H9 (cell line): ENCODE data around the gene MAPK4. TPM values are rescaled to one million over a fixed set of nuclear protein-coding genes. Genes with fewer than 3 reads are reported as not detected.

ENCODE experiments used
- DNase-seq: peaks from one replicate; pipeline ENCODE4 v3.0.0-alpha.2; 2017
- H2AFZ ChIP-seq: one replicate; pipeline ENCODE4 v1.6.1; 2013; ENCODE audit warnings: mild to moderate bottlenecking, low read length, control low read depth, moderate library complexity
- H2AK5ac ChIP-seq: 2 replicates; pipeline ENCODE4 v1.6.1; 2013; ENCODE audit warnings: low read length, control low read depth, mixed read lengths; ENCODE audit not compliant: insufficient read length
- H2BK120ac ChIP-seq: one replicate; pipeline ENCODE4 v1.6.1; 2013; ENCODE audit warnings: low read depth, mild to moderate bottlenecking, low read length, control low read depth, inconsistent platforms; ENCODE audit not compliant: poor library complexity, severe bottlenecking
- H2BK12ac ChIP-seq: 2 replicates; pipeline ENCODE4 v1.6.1; 2013; ENCODE audit warnings: low read length, control low read depth, mixed read lengths, low read depth; ENCODE audit not compliant: insufficient read length
- H2BK15ac ChIP-seq: 2 replicates; pipeline ENCODE4 v1.6.1; 2013; ENCODE audit warnings: low read depth, low read length, control low read depth
- H2BK20ac ChIP-seq: one replicate; pipeline ENCODE4 v1.6.1; 2013; ENCODE audit warnings: low read depth, mild to moderate bottlenecking, low read length, control low read depth, inconsistent platforms; ENCODE audit not compliant: poor library complexity, severe bottlenecking
- H2BK5ac ChIP-seq: 2 replicates; pipeline ENCODE4 v1.6.1; 2013; ENCODE audit warnings: low read length, control low read depth, mixed read lengths; ENCODE audit not compliant: insufficient read length
- H3K14ac ChIP-seq: 2 replicates; pipeline ENCODE4 v1.6.1; 2013; ENCODE audit warnings: low read length, control low read depth; ENCODE audit not compliant: insufficient read depth
- H3K18ac ChIP-seq: 2 replicates; pipeline ENCODE4 v1.6.1; 2013; ENCODE audit warnings: low read depth, mild to moderate bottlenecking, mixed read lengths, low read length, control low read depth; ENCODE audit not compliant: insufficient read length
- H3K23ac ChIP-seq: 2 replicates; pipeline ENCODE4 v1.6.1; 2013; ENCODE audit warnings: low read length, control low read depth, mixed read lengths, low read depth; ENCODE audit not compliant: insufficient read length
- H3K23me2 ChIP-seq: 2 replicates; pipeline ENCODE4 v1.6.1; 2013; ENCODE audit warnings: low read depth, mild to moderate bottlenecking, mixed read lengths, low read length, control low read depth; ENCODE audit not compliant: insufficient read length, poor library complexity, severe bottlenecking
- H3K27ac ChIP-seq: 2 replicates; pipeline ENCODE4 v1.5.1; 2013; ENCODE audit warnings: low read length, control low read depth, mixed read lengths, low read depth; ENCODE audit not compliant: insufficient read length
- H3K27me3 ChIP-seq: 2 replicates; pipeline ENCODE4 v1.6.1; 2013; ENCODE audit warnings: low read length, control low read depth, inconsistent platforms; ENCODE audit not compliant: insufficient read depth
- H3K4ac ChIP-seq: 2 replicates; pipeline ENCODE4 v1.6.1; 2013; ENCODE audit warnings: low read depth, mild to moderate bottlenecking, control low read depth, inconsistent platforms, low read length, moderate library complexity
- H3K4me1 ChIP-seq: 2 replicates; pipeline ENCODE4 v1.6.1; 2013; ENCODE audit warnings: low read length, control low read depth, inconsistent platforms; ENCODE audit not compliant: insufficient read depth
- H3K4me2 ChIP-seq: 2 replicates; pipeline ENCODE4 v1.6.1; 2013; ENCODE audit warnings: low read length, control low read depth, mixed read lengths; ENCODE audit not compliant: insufficient read length, insufficient read depth
- H3K56ac ChIP-seq: 2 replicates; pipeline ENCODE4 v1.6.1; 2013; ENCODE audit warnings: low read depth, mild to moderate bottlenecking, mixed read lengths, low read length, control low read depth; ENCODE audit not compliant: insufficient read length
- H3K79me1 ChIP-seq: 2 replicates; pipeline ENCODE4 v1.6.1; 2013; ENCODE audit warnings: low read depth, mild to moderate bottlenecking, moderate library complexity, low read length, control low read depth, inconsistent platforms; ENCODE audit not compliant: insufficient read depth, poor library complexity, severe bottlenecking
- H3K79me2 ChIP-seq: 2 replicates; pipeline ENCODE4 v1.6.1; 2013; ENCODE audit warnings: low read length, control low read depth, inconsistent platforms; ENCODE audit not compliant: insufficient read depth
- H3K9ac ChIP-seq: 2 replicates; pipeline ENCODE4 v1.6.1; 2013; ENCODE audit warnings: low read length, control low read depth, mixed read lengths; ENCODE audit not compliant: insufficient read length; ENCODE audit errors: extremely low read depth
- H3K9me3 ChIP-seq: one replicate; pipeline ENCODE4 v1.6.1; 2013; ENCODE audit warnings: low read depth, low read length, inconsistent platforms; ENCODE audit not compliant: control insufficient read depth
- H3T11ph ChIP-seq: one replicate; pipeline ENCODE4 v1.6.1; 2013; ENCODE audit warnings: mild to moderate bottlenecking, low read length, control low read depth, inconsistent platforms
- H4K20me1 ChIP-seq: one replicate; pipeline ENCODE4 v1.6.1; 2013; ENCODE audit not compliant: control insufficient read depth, insufficient read length, insufficient read depth
- H4K5ac ChIP-seq: 2 replicates; pipeline ENCODE4 v1.6.1; 2013; ENCODE audit warnings: low read depth, mild to moderate bottlenecking, mixed read lengths, low read length, control low read depth; ENCODE audit not compliant: insufficient read length
- H4K8ac ChIP-seq: replicated peaks from 2 replicates; pipeline ENCODE4 v1.6.1; 2013; ENCODE audit warnings: low read length, control low read depth, mixed read lengths, low read depth; ENCODE audit not compliant: insufficient read length
- H4K91ac ChIP-seq: 2 replicates; pipeline ENCODE4 v1.6.1; 2013; ENCODE audit warnings: low read depth, mild to moderate bottlenecking, moderate library complexity, mixed read lengths, low read length, control low read depth; ENCODE audit not compliant: insufficient read length
- H3K27ac Mint-ChIP-seq, 3 experiments: 2 replicates in 2 of 3; 3 replicates in 1 of 3; pipeline ENCODE4 v1.8.0; 2020 to 2021; ENCODE audit warnings: mixed read lengths in 3 of 3, mild to moderate bottlenecking in 1 of 3, moderate library complexity in 1 of 3
- H3K27me3 Mint-ChIP-seq: 2 replicates; pipeline ENCODE4 v1.8.0; 2021; ENCODE audit warnings: low read depth, mild to moderate bottlenecking, moderate library complexity, mixed read lengths
- H3K36me3 Mint-ChIP-seq, 3 experiments: 2 replicates in 2 of 3; 3 replicates in 1 of 3; pipeline ENCODE4 v1.8.0; 2020 to 2021; ENCODE audit warnings: low read depth in 3 of 3, mixed read lengths in 3 of 3; ENCODE audit not compliant: insufficient read depth in 1 of 3
- H3K4me1 Mint-ChIP-seq, 2 experiments: 2 replicates each; pipeline ENCODE4 v1.8.0; 2020; ENCODE audit warnings: mixed read lengths in 2 of 2
- H3K4me3 Mint-ChIP-seq, 2 experiments: 2 replicates in 1 of 2; 3 replicates in 1 of 2; pipeline ENCODE4 v1.8.0; 2020 to 2021; ENCODE audit warnings: mild to moderate bottlenecking in 2 of 2, mixed read lengths in 2 of 2, moderate library complexity in 1 of 2
- H3K9me3 Mint-ChIP-seq, 2 experiments: 2 replicates in 1 of 2; 3 replicates in 1 of 2; pipeline ENCODE4 v1.8.0; 2020; ENCODE audit warnings: mild to moderate bottlenecking in 2 of 2, mixed read lengths in 2 of 2, moderate library complexity in 1 of 2
- CTCF ChIP-seq: fragments of 200-600 bp; sonication (generic); conservative IDR thresholded peaks from 3 replicates; pipeline ENCODE4 v1.8.0; 2021; ENCODE audit warnings: antibody characterized with exemption, mild to moderate bottlenecking
- WGBS: extraction: QIAGEN DNeasy Blood & Tissue Kit; methylation state at CpG from one replicate; pipeline ENCODE4 v1.1.7; 2013; ENCODE audit warnings: missing lambda C conversion rate, low lambda C conversion rate, mixed read lengths; ENCODE audit not compliant: insufficient read length; ENCODE audit errors: extremely low coverage; 5-methylcytosine and 5-hydroxymethylcytosine counted together
- total RNA-seq: library from RNA; stranded (reverse); gene quantifications from 2 replicates; pipeline ENCODE4 v1.2.1, GENCODE V29; 2021

Gene MAPK4
- total RNA-seq, 1 experiment from 2014 or later, result 1.6 TPM

DNA sequence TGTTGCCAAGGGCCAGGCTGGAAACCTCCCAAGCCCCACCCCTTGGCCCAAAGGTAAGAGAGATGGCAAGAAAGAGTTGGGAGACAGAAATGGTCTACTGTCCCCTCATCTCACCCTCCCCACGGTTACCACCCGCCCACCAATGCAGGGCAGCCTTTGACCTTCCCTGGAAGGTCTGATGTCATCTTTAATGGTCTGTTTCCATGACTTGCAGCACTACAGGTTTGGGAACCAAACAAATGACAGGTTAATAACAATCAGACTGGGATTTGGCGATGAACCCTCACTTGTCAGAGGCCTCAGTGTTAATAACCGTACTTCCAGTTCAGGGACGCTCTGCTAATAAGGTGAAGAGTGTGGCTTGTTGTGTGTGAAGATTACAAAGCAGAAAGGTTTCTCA lies 189.5 kb downstream of the MAPK4 start:
- Histone ChIP-seq H3K14ac (no peak overlapping the region), H4K20me1 (no peaks in the 10 kb centered on the region), H2BK5ac (no peak overlapping the region), H2BK120ac (no peak overlapping the region), H3K9me3 (no peaks in the 10 kb centered on the region), H3K23me2 (no peaks in the 10 kb centered on the region), H2AFZ (no peak overlapping the region), H2BK12ac (no peak overlapping the region), H4K5ac (no peak overlapping the region), H3K18ac (no peak overlapping the region), H3T11ph (no peak overlapping the region), H3K79me1 (no peaks in the 10 kb centered on the region), H3K23ac (no peak overlapping the region), H3K4me1 (peaks cover 8% of the 10 kb centered on the region; the same call in 1 of the 2 replicates), H3K27me3 (no peaks in the 10 kb centered on the region), H3K27ac (no peak overlapping the region), H2BK15ac (no peak overlapping the region), H3K79me2 (no peaks in the 10 kb centered on the region), H3K9ac (no peak overlapping the region), H3K4ac (no peak overlapping the region), H2BK20ac (no peak overlapping the region), H3K56ac (no peak overlapping the region), H4K91ac (no peak overlapping the region), H2AK5ac (no peak overlapping the region), H3K4me2 (no peak overlapping the region), H4K8ac (no peak overlapping the region)
- no CpG with 5 or more reads among the region's 5 CpGs for WGBS
- Mint-ChIP-seq H3K27ac (no peak overlapping the region), H3K36me3 (peaks cover 5 to 9% (median 5%) of the 10 kb centered on the region in 3 experiments; a peak in 4 of 7 replicates), H3K9me3 (peaks cover 3 to 6% of the 10 kb centered on the region in 2 experiments; a peak in 3 of 5 replicates), H3K4me1 (peaks cover 36 to 38% of the 10 kb centered on the region in 2 experiments), H3K27me3 (peaks cover 15% of the 10 kb centered on the region), H3K4me3 (no peak overlapping the region)
- TF ChIP-seq CTCF, result no peak
- no peak for DNase-seq
